GM23338 (cell line): ENCODE measurements around the gene FBXO28. TPM values are rescaled to one million over a fixed set of nuclear protein-coding genes. Genes with fewer than 3 reads are reported as not detected.

Source experiments
- ATAC-seq: fragments of 200-7000 bp; cut with Tn5 transposase; 3 replicates; pipeline ENCODE4 v1.9.1; 2020
- DNase-seq: peaks from one replicate; pipeline ENCODE4 v3.0.0-alpha.2; 2015; ENCODE audit warnings: low spot score
- H2AFZ ChIP-seq: fragments of 200-600 bp; sonication (generic); 2 replicates; pipeline ENCODE4 v1.8.0; 2016; ENCODE audit warnings: antibody characterized with exemption, mild to moderate bottlenecking, moderate library complexity
- H3F3A ChIP-seq: fragments of 200-600 bp; sonication (generic); replicated peaks from 2 replicates; pipeline ENCODE4 v1.8.0; 2017; ENCODE audit warnings: antibody characterized with exemption, mixed run types, low read depth
- H3K27ac ChIP-seq: fragments of 200-600 bp; sonication (generic); 2 replicates; pipeline ENCODE4 v1.6.1; 2016; ENCODE audit warnings: low read depth
- H3K27me3 ChIP-seq: fragments of 200-600 bp; sonication (generic); 2 replicates; pipeline ENCODE4 v1.8.0; 2016; ENCODE audit warnings: mild to moderate bottlenecking, mixed run types, moderate library complexity; ENCODE audit not compliant: insufficient read depth
- H3K36me3 ChIP-seq: fragments of 200-600 bp; sonication (generic); 2 replicates; pipeline ENCODE4 v1.8.0; 2016; ENCODE audit warnings: mild to moderate bottlenecking; ENCODE audit not compliant: insufficient read depth
- H3K4me1 ChIP-seq: fragments of 200-600 bp; sonication (generic); 2 replicates; pipeline ENCODE4 v1.8.0; 2016; ENCODE audit warnings: mild to moderate bottlenecking, moderate library complexity; ENCODE audit not compliant: insufficient read depth
- H3K4me2 ChIP-seq: fragments of 200-600 bp; sonication (generic); 2 replicates; pipeline ENCODE4 v1.7.1; 2017; ENCODE audit warnings: mixed run types
- H3K4me3 ChIP-seq: fragments of 200-600 bp; sonication (generic); 2 replicates; pipeline ENCODE4 v1.6.1; 2016; ENCODE audit warnings: mixed run types
- H3K79me2 ChIP-seq: fragments of 200-600 bp; sonication (generic); replicated peaks from 2 replicates; pipeline ENCODE4 v1.8.0; 2017; ENCODE audit warnings: mild to moderate bottlenecking; ENCODE audit not compliant: insufficient read depth
- H3K9me2 ChIP-seq: fragments of 200-600 bp; sonication (generic); 2 replicates; pipeline ENCODE4 v1.8.0; 2017; ENCODE audit not compliant: insufficient read depth
- H4K20me1 ChIP-seq: fragments of 200-600 bp; sonication (generic); replicated peaks from 2 replicates; pipeline ENCODE4 v1.8.0; 2017; ENCODE audit warnings: mild to moderate bottlenecking; ENCODE audit not compliant: insufficient read depth
- H3K27ac Mint-ChIP-seq: 2 replicates; pipeline ENCODE4 v1.8.0; 2020; ENCODE audit warnings: inconsistent platforms, mild to moderate bottlenecking, moderate library complexity, mixed read lengths
- H3K27me3 Mint-ChIP-seq: 3 replicates; pipeline ENCODE4 v1.8.0; 2022; ENCODE audit warnings: low read depth, mild to moderate bottlenecking, moderate library complexity, mixed read lengths, inconsistent platforms; ENCODE audit not compliant: insufficient read depth, poor library complexity
- H3K36me3 Mint-ChIP-seq: 3 replicates; pipeline ENCODE4 v1.8.0; 2021; ENCODE audit warnings: low read depth, mild to moderate bottlenecking, inconsistent platforms, moderate library complexity, mixed read lengths
- H3K4me1 Mint-ChIP-seq: 3 replicates; pipeline ENCODE4 v1.8.0; 2020; ENCODE audit warnings: mild to moderate bottlenecking, inconsistent platforms, mixed read lengths
- H3K4me3 Mint-ChIP-seq: 3 replicates; pipeline ENCODE4 v1.8.0; 2021; ENCODE audit warnings: moderate library complexity, mild to moderate bottlenecking, inconsistent platforms, mixed read lengths
- H3K9me3 Mint-ChIP-seq: 3 replicates; pipeline ENCODE4 v1.8.0; 2020; ENCODE audit warnings: moderate library complexity, mild to moderate bottlenecking, inconsistent platforms, mixed read lengths
- CREB1 ChIP-seq: fragments of 250-450 bp; sonication (Bioruptor Pico); IDR thresholded peaks from 2 replicates; pipeline ENCODE4 v1.5.0; 2020; ENCODE audit warnings: low read depth, mild to moderate bottlenecking, moderate library complexity
- EZH2 ChIP-seq: fragments of 200-600 bp; sonication (generic); IDR thresholded peaks from one replicate; pipeline ENCODE4 v1.8.0; 2017; ENCODE audit warnings: antibody characterized with exemption, mild to moderate bottlenecking, low read depth; ENCODE audit not compliant: unreplicated experiment
- EZH2phosphoT487 ChIP-seq: fragments of 200-600 bp; sonication (generic); IDR thresholded peaks from one replicate; pipeline ENCODE4 v1.8.1; 2018; ENCODE audit warnings: antibody characterized with exemption; ENCODE audit not compliant: unreplicated experiment
- JUNB ChIP-seq: IDR thresholded peaks from one replicate; pipeline ENCODE4 v1.6.1; 2016; ENCODE audit warnings: antibody characterized with exemption; ENCODE audit not compliant: unreplicated experiment
- NANOG ChIP-seq: IDR thresholded peaks from 2 replicates; pipeline ENCODE4 v1.6.1; 2016; ENCODE audit warnings: antibody characterized with exemption, borderline replicate concordance
- POLR2AphosphoS5 ChIP-seq: IDR thresholded peaks from 2 replicates; pipeline ENCODE4 v1.6.1; 2016; ENCODE audit warnings: antibody characterized with exemption, low read depth
- REST ChIP-seq: IDR thresholded peaks from one replicate; pipeline ENCODE4 v1.6.1; 2018; ENCODE audit warnings: antibody characterized with exemption; ENCODE audit not compliant: unreplicated experiment
- STAT1 ChIP-seq: IDR thresholded peaks from one replicate; pipeline ENCODE4 v1.6.1; 2016; ENCODE audit warnings: antibody characterized with exemption; ENCODE audit not compliant: unreplicated experiment
- ZNF114 ChIP-seq: fragments of 250-450 bp; sonication (Bioruptor Pico); IDR thresholded peaks from 2 replicates; pipeline ENCODE4 v1.5.0; 2020; ENCODE audit warnings: mild to moderate bottlenecking, moderate library complexity
- ZNF331 ChIP-seq: fragments of 250-450 bp; sonication (Bioruptor Pico); IDR thresholded peaks from 2 replicates; pipeline ENCODE4 v1.5.0; 2020; ENCODE audit warnings: low read depth, mild to moderate bottlenecking, moderate library complexity
- polyA plus RNA-seq: library from polyadenylated mRNA; unstranded; fragments of >200 nt; fragmentation: Nextera tagmentation; extraction: Ambion mirVana; gene quantifications from 2 replicates; pipeline ENCODE4 v1.2.1, GENCODE V29; 2016
- total RNA-seq: library from RNA; depleted of rRNA; stranded (reverse); fragments of >200 nt; shearing (Covaris generic); gene quantifications from 2 replicates; pipeline ENCODE4 v1.2.3, GENCODE V29; 2014
- TF ChIP-seq, protein P1 (sequence below), 2 experiments: fragments of 200-600 bp in 1 of 2; sonication (generic) in 1 of 2; conservative IDR thresholded peaks; 2 replicates each; pipeline versions ENCODE4 v1.5.1 to v1.6.1; 2016 to 2017; ENCODE audit warnings: antibody characterized with exemption in 2 of 2, low read depth in 2 of 2, mild to moderate bottlenecking in 2 of 2, moderate library complexity in 1 of 2
- TF ChIP-seq, protein P2 (sequence below): fragments of 250-450 bp; sonication (Bioruptor Pico); IDR thresholded peaks from 2 replicates; pipeline ENCODE4 v1.5.0; 2020; ENCODE audit warnings: mild to moderate bottlenecking, moderate library complexity
- TF ChIP-seq, protein P3 (sequence below): IDR thresholded peaks from 2 replicates; pipeline ENCODE4 v1.6.1; 2016; ENCODE audit warnings: antibody characterized with exemption

Gene FBXO28
- total and polyA plus RNA-seq, 2 experiments from 2014 or later = 16.9 to 45.2 TPM

DNA sequence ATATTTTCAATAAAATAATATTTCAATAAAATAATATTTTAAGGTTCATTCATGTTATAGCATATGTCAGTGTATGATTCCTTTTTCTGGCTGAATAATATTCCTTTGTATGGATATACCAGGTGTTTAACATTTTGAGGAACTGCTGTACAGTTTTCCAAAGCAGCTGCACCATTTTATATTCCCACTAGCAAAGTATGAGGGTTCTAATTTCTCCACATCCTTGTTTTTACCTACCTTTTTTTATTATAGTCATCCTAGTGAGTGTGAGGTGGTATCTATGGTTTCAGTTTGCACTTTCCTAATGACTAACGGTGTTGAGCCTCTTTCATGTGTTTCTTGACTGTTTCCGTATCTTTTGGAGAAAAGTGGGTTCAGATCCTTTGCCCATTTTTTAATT is 74.4 kb downstream of the FBXO28 start:
- H3K27ac Mint-ChIP-seq = no peak overlapping the region
- peaks cover 15% of the 10 kb centered on the region for H4K20me1 ChIP-seq
- H3K4me1 ChIP-seq = peaks cover 13% of the 10 kb centered on the region; the same call in 1 of the 2 replicates
- no peaks in the 10 kb centered on the region for H3K9me2 ChIP-seq
- TF ChIP-seq CREB1 (no peak), EZH2 (no peak), EZH2phosphoT487 (no peak), ZNF114 (no peak), JUNB (no peak), POLR2AphosphoS5 (no peak), REST (no peak), STAT1 (no peak), ZNF331 (no peak), NANOG (no peak)
- TF ChIP-seq, protein P1, sequence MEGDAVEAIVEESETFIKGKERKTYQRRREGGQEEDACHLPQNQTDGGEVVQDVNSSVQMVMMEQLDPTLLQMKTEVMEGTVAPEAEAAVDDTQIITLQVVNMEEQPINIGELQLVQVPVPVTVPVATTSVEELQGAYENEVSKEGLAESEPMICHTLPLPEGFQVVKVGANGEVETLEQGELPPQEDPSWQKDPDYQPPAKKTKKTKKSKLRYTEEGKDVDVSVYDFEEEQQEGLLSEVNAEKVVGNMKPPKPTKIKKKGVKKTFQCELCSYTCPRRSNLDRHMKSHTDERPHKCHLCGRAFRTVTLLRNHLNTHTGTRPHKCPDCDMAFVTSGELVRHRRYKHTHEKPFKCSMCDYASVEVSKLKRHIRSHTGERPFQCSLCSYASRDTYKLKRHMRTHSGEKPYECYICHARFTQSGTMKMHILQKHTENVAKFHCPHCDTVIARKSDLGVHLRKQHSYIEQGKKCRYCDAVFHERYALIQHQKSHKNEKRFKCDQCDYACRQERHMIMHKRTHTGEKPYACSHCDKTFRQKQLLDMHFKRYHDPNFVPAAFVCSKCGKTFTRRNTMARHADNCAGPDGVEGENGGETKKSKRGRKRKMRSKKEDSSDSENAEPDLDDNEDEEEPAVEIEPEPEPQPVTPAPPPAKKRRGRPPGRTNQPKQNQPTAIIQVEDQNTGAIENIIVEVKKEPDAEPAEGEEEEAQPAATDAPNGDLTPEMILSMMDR (conservative IDR thresholded peaks at IDR 0.05; ENCODE audit: low read depth in 2 of 2) = no peak
- TF ChIP-seq, protein P2, sequence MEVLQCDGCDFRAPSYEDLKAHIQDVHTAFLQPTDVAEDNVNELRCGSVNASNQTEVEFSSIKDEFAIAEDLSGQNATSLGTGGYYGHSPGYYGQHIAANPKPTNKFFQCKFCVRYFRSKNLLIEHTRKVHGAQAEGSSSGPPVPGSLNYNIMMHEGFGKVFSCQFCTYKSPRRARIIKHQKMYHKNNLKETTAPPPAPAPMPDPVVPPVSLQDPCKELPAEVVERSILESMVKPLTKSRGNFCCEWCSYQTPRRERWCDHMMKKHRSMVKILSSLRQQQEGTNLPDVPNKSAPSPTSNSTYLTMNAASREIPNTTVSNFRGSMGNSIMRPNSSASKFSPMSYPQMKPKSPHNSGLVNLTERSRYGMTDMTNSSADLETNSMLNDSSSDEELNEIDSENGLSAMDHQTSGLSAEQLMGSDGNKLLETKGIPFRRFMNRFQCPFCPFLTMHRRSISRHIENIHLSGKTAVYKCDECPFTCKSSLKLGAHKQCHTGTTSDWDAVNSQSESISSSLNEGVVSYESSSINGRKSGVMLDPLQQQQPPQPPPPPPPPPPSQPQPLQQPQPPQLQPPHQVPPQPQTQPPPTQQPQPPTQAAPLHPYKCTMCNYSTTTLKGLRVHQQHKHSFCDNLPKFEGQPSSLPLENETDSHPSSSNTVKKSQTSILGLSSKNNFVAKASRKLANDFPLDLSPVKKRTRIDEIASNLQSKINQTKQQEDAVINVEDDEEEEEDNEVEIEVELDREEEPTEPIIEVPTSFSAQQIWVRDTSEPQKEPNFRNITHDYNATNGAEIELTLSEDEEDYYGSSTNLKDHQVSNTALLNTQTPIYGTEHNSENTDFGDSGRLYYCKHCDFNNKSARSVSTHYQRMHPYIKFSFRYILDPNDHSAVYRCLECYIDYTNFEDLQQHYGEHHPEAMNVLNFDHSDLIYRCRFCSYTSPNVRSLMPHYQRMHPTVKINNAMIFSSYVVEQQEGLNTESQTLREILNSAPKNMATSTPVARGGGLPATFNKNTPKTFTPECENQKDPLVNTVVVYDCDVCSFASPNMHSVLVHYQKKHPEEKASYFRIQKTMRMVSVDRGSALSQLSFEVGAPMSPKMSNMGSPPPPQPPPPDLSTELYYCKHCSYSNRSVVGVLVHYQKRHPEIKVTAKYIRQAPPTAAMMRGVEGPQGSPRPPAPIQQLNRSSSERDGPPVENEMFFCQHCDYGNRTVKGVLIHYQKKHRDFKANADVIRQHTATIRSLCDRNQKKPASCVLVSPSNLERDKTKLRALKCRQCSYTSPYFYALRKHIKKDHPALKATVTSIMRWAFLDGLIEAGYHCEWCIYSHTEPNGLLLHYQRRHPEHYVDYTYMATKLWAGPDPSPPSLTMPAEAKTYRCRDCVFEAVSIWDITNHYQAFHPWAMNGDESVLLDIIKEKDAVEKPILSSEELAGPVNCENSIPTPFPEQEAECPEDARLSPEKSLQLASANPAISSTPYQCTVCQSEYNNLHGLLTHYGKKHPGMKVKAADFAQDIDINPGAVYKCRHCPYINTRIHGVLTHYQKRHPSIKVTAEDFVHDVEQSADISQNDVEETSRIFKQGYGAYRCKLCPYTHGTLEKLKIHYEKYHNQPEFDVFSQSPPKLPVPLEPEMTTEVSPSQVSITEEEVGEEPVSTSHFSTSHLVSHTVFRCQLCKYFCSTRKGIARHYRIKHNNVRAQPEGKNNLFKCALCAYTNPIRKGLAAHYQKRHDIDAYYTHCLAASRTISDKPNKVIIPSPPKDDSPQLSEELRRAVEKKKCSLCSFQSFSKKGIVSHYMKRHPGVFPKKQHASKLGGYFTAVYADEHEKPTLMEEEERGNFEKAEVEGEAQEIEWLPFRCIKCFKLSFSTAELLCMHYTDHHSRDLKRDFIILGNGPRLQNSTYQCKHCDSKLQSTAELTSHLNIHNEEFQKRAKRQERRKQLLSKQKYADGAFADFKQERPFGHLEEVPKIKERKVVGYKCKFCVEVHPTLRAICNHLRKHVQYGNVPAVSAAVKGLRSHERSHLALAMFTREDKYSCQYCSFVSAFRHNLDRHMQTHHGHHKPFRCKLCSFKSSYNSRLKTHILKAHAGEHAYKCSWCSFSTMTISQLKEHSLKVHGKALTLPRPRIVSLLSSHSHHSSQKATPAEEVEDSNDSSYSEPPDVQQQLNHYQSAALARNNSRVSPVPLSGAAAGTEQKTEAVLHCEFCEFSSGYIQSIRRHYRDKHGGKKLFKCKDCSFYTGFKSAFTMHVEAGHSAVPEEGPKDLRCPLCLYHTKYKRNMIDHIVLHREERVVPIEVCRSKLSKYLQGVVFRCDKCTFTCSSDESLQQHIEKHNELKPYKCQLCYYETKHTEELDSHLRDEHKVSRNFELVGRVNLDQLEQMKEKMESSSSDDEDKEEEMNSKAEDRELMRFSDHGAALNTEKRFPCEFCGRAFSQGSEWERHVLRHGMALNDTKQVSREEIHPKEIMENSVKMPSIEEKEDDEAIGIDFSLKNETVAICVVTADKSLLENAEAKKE (CRISPR knock-in tag) = no peak
- TF ChIP-seq, protein P3, sequence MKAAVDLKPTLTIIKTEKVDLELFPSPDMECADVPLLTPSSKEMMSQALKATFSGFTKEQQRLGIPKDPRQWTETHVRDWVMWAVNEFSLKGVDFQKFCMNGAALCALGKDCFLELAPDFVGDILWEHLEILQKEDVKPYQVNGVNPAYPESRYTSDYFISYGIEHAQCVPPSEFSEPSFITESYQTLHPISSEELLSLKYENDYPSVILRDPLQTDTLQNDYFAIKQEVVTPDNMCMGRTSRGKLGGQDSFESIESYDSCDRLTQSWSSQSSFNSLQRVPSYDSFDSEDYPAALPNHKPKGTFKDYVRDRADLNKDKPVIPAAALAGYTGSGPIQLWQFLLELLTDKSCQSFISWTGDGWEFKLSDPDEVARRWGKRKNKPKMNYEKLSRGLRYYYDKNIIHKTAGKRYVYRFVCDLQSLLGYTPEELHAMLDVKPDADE = no peak
- H3K9me3 Mint-ChIP-seq = no peaks in the 10 kb centered on the region
- H3K4me2 ChIP-seq = no peak overlapping the region
- H3F3A ChIP-seq = peaks cover 8% of the 10 kb centered on the region; the same call in 1 of the 2 replicates
- no peaks in the 10 kb centered on the region; the same call in 1 of the 2 replicates for H3K36me3 ChIP-seq
- DNase-seq = no peak
- no peak overlapping the region for H3K4me3 ChIP-seq
- peaks cover 86% of the 10 kb centered on the region for H3K79me2 ChIP-seq
- peaks cover 39% of the 10 kb centered on the region for H3K36me3 Mint-ChIP-seq
- no peak overlapping the region for H2AFZ ChIP-seq
- H3K27ac ChIP-seq = no peak overlapping the region
- H3K27me3 Mint-ChIP-seq = peaks cover 3% of the 10 kb centered on the region
- ATAC-seq = no peak
- H3K4me1 Mint-ChIP-seq = peaks cover 8% of the 10 kb centered on the region
- H3K27me3 ChIP-seq = no peaks in the 10 kb centered on the region
- H3K4me3 Mint-ChIP-seq = no peak overlapping the region
